Measurements from ENCODE around the gene PTGIS.

Gene PTGIS

GRCh38 chr20:49578436-49578835 lies 10.5 kb upstream of the PTGIS start:
- H3K36me3 ChIP-seq (ENCODE audit: insufficient read depth, low read length) = no peaks in the 10 kb centered on the region
- peaks cover 6% of the 10 kb centered on the region for H3K9me3 ChIP-seq (ENCODE audit: insufficient read depth, low read length, severe bottlenecking)
- H3K4me2 ChIP-seq (ENCODE audit: insufficient read depth, low read length) = no peak overlapping the region
- peaks cover 5% of the 10 kb centered on the region for H3K4me1 ChIP-seq (ENCODE audit: insufficient read depth, low read length)
- ATAC-seq (ENCODE audit: insufficient read depth, low read depth) = no peak
- no peak overlapping the region for H3K27ac ChIP-seq (ENCODE audit: low read length)
- no peak overlapping the region for H2AFZ ChIP-seq (ENCODE audit: low read depth, low read length)
- no peak for DNase-seq
- no peak overlapping the region for H3K9ac ChIP-seq (ENCODE audit: low read depth, low read length)
- H3K79me2 ChIP-seq (ENCODE audit: insufficient read depth, low read length) = no peaks in the 10 kb centered on the region
- H3K4me3 ChIP-seq (ENCODE audit: low read depth in 1 of 2, low read length in 2 of 2) = no peak overlapping the region
- H4K20me1 ChIP-seq (ENCODE audit: insufficient read depth, low read length) = no peaks in the 10 kb centered on the region
- no peaks in the 10 kb centered on the region for H3K27me3 ChIP-seq (ENCODE audit: insufficient read depth, low read length, poor library complexity)
- TF ChIP-seq CTCF (IDR thresholded peaks at IDR 0.05; ENCODE audit: borderline replicate concordance, extremely low read depth, low read length, poor library complexity, severe bottlenecking) = no peak
- TF ChIP-seq EZH2 (IDR thresholded peaks at IDR 0.05; ENCODE audit: borderline replicate concordance, low read depth, low read length, severe bottlenecking) = no peak

GRCh38 chr20:49575551-49576060 lies 7.7 kb upstream of the PTGIS start:
- Histone ChIP-seq H3K9ac (ENCODE audit: low read depth, low read length) (no peak overlapping the region), H3K27ac (ENCODE audit: low read length) (no peak overlapping the region), H4K20me1 (ENCODE audit: insufficient read depth, low read length) (no peaks in the 10 kb centered on the region), H3K4me1 (ENCODE audit: insufficient read depth, low read length) (peaks cover 9% of the 10 kb centered on the region), H2AFZ (ENCODE audit: low read depth, low read length) (no peak overlapping the region), H3K4me3 (ENCODE audit: low read depth in 1 of 2, low read length in 2 of 2) (no peak overlapping the region), H3K79me2 (ENCODE audit: insufficient read depth, low read length) (no peaks in the 10 kb centered on the region), H3K36me3 (ENCODE audit: insufficient read depth, low read length) (no peaks in the 10 kb centered on the region), H3K27me3 (ENCODE audit: insufficient read depth, low read length, poor library complexity) (peaks cover 12% of the 10 kb centered on the region), H3K9me3 (ENCODE audit: insufficient read depth, low read length, severe bottlenecking) (no peaks in the 10 kb centered on the region), H3K4me2 (ENCODE audit: insufficient read depth, low read length) (no peak overlapping the region)
- no peak for DNase-seq
- no peak for ATAC-seq (ENCODE audit: insufficient read depth, low read depth)
- TF ChIP-seq EZH2 (IDR thresholded peaks at IDR 0.05; ENCODE audit: borderline replicate concordance, low read depth, low read length, severe bottlenecking) (no peak), CTCF (IDR thresholded peaks at IDR 0.05; ENCODE audit: borderline replicate concordance, extremely low read depth, low read length, poor library complexity, severe bottlenecking) (no peak)

GRCh38 chr20:49573900-49574416 lies 6.0 kb upstream of the PTGIS start:
- Histone ChIP-seq H3K36me3 (ENCODE audit: insufficient read depth, low read length) (no peaks in the 10 kb centered on the region), H3K9me3 (ENCODE audit: insufficient read depth, low read length, severe bottlenecking) (no peaks in the 10 kb centered on the region), H3K4me2 (ENCODE audit: insufficient read depth, low read length) (no peak overlapping the region), H3K4me1 (ENCODE audit: insufficient read depth, low read length) (peaks cover 9% of the 10 kb centered on the region), H3K9ac (ENCODE audit: low read depth, low read length) (no peak overlapping the region), H3K79me2 (ENCODE audit: insufficient read depth, low read length) (no peaks in the 10 kb centered on the region), H3K27ac (ENCODE audit: low read length) (no peak overlapping the region), H2AFZ (ENCODE audit: low read depth, low read length) (no peak overlapping the region), H3K27me3 (ENCODE audit: insufficient read depth, low read length, poor library complexity) (peaks cover 12% of the 10 kb centered on the region), H4K20me1 (ENCODE audit: insufficient read depth, low read length) (no peaks in the 10 kb centered on the region), H3K4me3 (ENCODE audit: low read depth in 1 of 2, low read length in 2 of 2) (no peak overlapping the region)
- TF ChIP-seq EZH2 (IDR thresholded peaks at IDR 0.05; ENCODE audit: borderline replicate concordance, low read depth, low read length, severe bottlenecking) = no peak
- TF ChIP-seq CTCF (IDR thresholded peaks at IDR 0.05; ENCODE audit: borderline replicate concordance, extremely low read depth, low read length, poor library complexity, severe bottlenecking) = no peak
- no peak for ATAC-seq (ENCODE audit: insufficient read depth, low read depth)
- no peak for DNase-seq

Data from DND-41 (cell line).